HEK293 (cell line): ENCODE results near the gene STIL.

Source experiments
- CTCF ChIP-seq: fragments of 450-650 bp; formaldehyde crosslinking; IDR thresholded peaks from 2 replicates; pipeline ENCODE4 v1.5.1; 2016; ENCODE audit warnings: missing biosample characterization, missing genetic modification characterization
- KLF9 ChIP-seq: fragments of 450-650 bp; formaldehyde crosslinking; IDR thresholded peaks from 2 replicates; pipeline ENCODE4 v1.5.1; 2016; ENCODE audit warnings: missing biosample characterization, missing genetic modification characterization, low read depth
- REST ChIP-seq: fragments of 450-650 bp; formaldehyde crosslinking; IDR thresholded peaks from 2 replicates; pipeline ENCODE4 v1.5.1; 2016; ENCODE audit warnings: missing biosample characterization, missing genetic modification characterization
- ZNF10 ChIP-seq: fragments of 450-650 bp; formaldehyde crosslinking; IDR thresholded peaks from 2 replicates; pipeline ENCODE4 v1.5.1; 2017; ENCODE audit warnings: missing biosample characterization, missing genetic modification characterization
- ZNF274 ChIP-seq, 2 experiments: fragments of 200-500 bp in 1 of 2; fragments of 450-650 bp in 1 of 2; sonication (Bioruptor generic) in 1 of 2; formaldehyde crosslinking in 1 of 2; IDR thresholded peaks; 2 replicates each; pipeline versions ENCODE4 v1.5.1 to v1.6.1; 2014 to 2016; ENCODE audit warnings: borderline replicate concordance in 1 of 2, inconsistent platforms in 1 of 2, low read length in 1 of 2, missing biosample characterization in 1 of 2, missing genetic modification characterization in 1 of 2
- ZNF777 ChIP-seq: fragments of 450-650 bp; formaldehyde crosslinking; IDR thresholded peaks from 2 replicates; pipeline ENCODE4 v1.5.1; 2017; ENCODE audit warnings: missing biosample characterization, missing genetic modification characterization, borderline replicate concordance
- ZNF830 ChIP-seq: fragments of 450-650 bp; IDR thresholded peaks from 2 replicates; pipeline ENCODE4 v1.5.0; 2018; ENCODE audit warnings: missing biosample characterization, missing genetic modification characterization, low read depth, mild to moderate bottlenecking, moderate library complexity
- ZSCAN30 ChIP-seq: fragments of 450-650 bp; IDR thresholded peaks from 2 replicates; pipeline ENCODE4 v1.5.1; 2018; ENCODE audit warnings: missing biosample characterization, mild to moderate bottlenecking, missing genetic modification characterization, moderate library complexity

- no peak for TF ChIP-seq ZNF830 (tag by site-specific recombination)
- TF ChIP-seq REST (tag by site-specific recombination), result no peak
- peak; percentile 63; the same call in 1 of the 2 replicates for TF ChIP-seq KLF9 (tag by site-specific recombination)
- TF ChIP-seq CTCF (tag by site-specific recombination), result no peak
- TF ChIP-seq ZNF274 (IDR thresholded peaks at IDR 0.05; ENCODE audit: low read length), result no peak
- no peak for TF ChIP-seq ZNF274 (tag by site-specific recombination; IDR thresholded peaks at IDR 0.05; ENCODE audit: borderline replicate concordance)
- TF ChIP-seq ZNF10 (tag by site-specific recombination), result peak; percentile 11; the same call in 1 of the 2 replicates
- no peak for TF ChIP-seq ZNF777 (tag by site-specific recombination)
- 0 out of 2 replicates have a peak, but pooled peaks have one; percentile 54 for TF ChIP-seq ZSCAN30 (tag by site-specific recombination)
Measured at GRCh38 chr1:47313915-47314664, at the start of gene STIL.
